Tibial nerve (tissue), 4 donors: ENCODE results near the gene GALNT10.

Experiments used
- CTCF ChIP-seq, 5 experiments: fragments of 200-600 bp in 3 of 5; fragments of 450-650 bp in 2 of 5; sonication (generic) in 3 of 5; IDR thresholded peaks; one replicate each; pipeline ENCODE4 v1.5.1; 2016 to 2019; ENCODE audit warnings: antibody characterized with exemption in 5 of 5, mild to moderate bottlenecking in 3 of 5, moderate library complexity in 2 of 5
- EP300 ChIP-seq, 2 donors: sonication (generic); formaldehyde crosslinking; IDR thresholded peaks; one replicate each; pipeline ENCODE4 v1.6.1; 2017; ENCODE audit warnings: antibody characterized with exemption in 2 of 2, mild to moderate bottlenecking in 1 of 2

DNA sequence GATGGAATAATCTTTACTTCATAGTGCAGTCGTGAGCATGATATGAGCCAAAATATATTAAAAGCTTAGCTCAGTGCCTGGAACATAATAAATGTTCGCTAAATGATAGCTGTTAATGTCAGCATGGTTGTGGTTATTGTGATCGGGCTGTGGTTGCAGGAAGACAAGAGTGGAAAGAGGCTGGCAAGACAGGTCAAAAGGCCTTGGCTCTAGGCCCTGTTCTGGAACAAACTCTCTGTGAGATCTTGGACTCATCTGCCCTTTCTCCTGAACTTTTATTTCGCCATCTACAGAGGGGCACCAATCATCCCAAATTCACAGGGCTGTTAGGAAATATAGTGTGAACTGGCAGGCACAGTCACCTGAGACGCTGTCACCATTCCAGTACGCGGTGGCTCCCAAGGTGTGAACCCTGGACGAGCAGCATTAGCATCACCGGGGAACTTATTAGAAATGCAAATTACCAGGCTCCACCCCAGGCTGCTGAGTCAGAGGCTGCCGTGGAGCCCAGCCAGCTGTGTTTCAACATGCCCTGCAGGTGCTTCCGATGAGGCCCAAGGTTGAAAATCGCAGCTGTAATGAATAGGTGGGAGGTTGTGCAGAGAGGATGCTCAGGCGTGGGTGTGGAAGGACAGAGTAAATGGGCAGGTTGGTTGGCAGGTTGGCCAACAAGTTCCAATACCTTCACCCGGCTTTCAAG, 205.0 kb downstream of the GALNT10 start:
- TF ChIP-seq EP300 (IDR thresholded peaks at IDR 0.05) = no peak
- no peak for TF ChIP-seq CTCF (IDR thresholded peaks at IDR 0.05)
